Measurements from ENCODE around the gene KSR2. TPM values are rescaled to one million over a fixed set of nuclear protein-coding genes. Genes with fewer than 3 reads are reported as not detected.

Gene KSR2
- total and polyA plus RNA-seq, 2 of the 13 experiments (the other 11 are each of a cell fraction or from before 2014, with no cell fraction given): 0.02 TPM; not detected in 1

DNA sequence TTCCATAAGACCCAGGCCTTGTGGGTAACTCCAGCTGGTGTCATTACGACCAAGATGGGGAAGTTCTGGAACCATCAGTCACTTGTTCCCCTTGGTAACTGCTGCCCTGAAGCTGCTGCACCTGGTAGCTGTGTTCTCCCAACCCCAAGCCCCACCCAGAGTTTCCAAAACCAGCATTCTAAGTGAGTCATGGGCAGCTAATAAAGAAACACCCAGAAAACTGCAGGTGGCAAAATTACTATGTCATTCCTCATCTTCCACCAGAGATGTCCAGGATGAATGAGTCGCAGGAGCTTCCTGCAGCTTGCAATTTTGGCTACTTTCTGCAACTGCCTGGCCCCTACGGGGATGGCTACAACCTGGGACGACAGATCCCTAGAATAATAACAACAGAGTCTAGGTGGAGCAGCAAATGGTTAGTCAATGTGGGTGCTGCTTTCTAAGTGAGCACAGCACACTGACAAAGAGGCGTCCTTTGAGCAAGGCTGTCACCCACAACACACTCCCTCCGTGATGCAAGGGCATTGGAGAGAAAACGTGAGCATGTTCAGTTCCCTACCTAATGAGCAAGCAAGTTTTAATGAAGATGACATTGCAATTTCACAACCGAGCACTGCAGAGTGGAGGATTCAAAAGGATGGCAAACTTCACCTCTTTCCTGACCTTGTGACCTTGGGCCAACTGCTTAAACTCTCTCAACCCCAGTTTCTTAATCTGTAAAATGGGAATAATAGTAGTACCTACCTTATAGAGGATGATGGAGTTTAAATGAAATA, 306.0 kb downstream of the KSR2 start:
- no TSS peak for BruUV-seq (replicated peaks)
- CTCF ChIA-PET (ENCODE audit: low intra/inter-chr PET ratio, low total read pairs): no interaction called here
- no peak for DNase-seq (ENCODE audit: low spot score)
- in situ Hi-C loops (cut with HindIII; ENCODE audit: extremely low pct_ligation_motif_present, low pct_unique_long_range_greater_than_20kb) (no loop called here), intact Hi-C loops (cut with micrococcal nuclease; ENCODE audit: unreplicated experiment) (no loop called here)
- H3K4me3 ChIP-seq (replicated peaks in 1 of 3; ENCODE audit: insufficient read depth in 1 of 3, low read depth in 2 of 3, low read length in 3 of 3): no peak overlapping the region
- no peak overlapping the region for H3K27ac ChIP-seq (ENCODE audit: extremely low read length, insufficient read depth, low read length)
- H3K4me2 ChIP-seq (ENCODE audit: low read depth, low read length): no peak overlapping the region
- H3K9ac ChIP-seq (ENCODE audit: insufficient read depth, low read depth, low read length): no peak overlapping the region
- H3K27me3 ChIP-seq (ENCODE audit: control insufficient read depth in 1 of 2, insufficient read depth in 2 of 2, low read length in 2 of 2): peaks cover 0 to 18% of the 10 kb centered on the region in 2 experiments; a peak in 2 of 5 replicates
- H3K4me1 ChIP-seq (ENCODE audit: insufficient read depth, low read length): no peaks in the 10 kb centered on the region
- WGBS (ENCODE audit: low lambda C conversion rate): 3% methylated on average over 6 of the region's 8 CpGs
- POLR2A ChIA-PET: no interaction called here
- ATAC-seq: no peak
- FAIRE-seq: no peak
- no peaks in the 10 kb centered on the region for H4K20me1 ChIP-seq (ENCODE audit: insufficient read depth, low read length)
- TF ChIP-seq, protein P1, sequence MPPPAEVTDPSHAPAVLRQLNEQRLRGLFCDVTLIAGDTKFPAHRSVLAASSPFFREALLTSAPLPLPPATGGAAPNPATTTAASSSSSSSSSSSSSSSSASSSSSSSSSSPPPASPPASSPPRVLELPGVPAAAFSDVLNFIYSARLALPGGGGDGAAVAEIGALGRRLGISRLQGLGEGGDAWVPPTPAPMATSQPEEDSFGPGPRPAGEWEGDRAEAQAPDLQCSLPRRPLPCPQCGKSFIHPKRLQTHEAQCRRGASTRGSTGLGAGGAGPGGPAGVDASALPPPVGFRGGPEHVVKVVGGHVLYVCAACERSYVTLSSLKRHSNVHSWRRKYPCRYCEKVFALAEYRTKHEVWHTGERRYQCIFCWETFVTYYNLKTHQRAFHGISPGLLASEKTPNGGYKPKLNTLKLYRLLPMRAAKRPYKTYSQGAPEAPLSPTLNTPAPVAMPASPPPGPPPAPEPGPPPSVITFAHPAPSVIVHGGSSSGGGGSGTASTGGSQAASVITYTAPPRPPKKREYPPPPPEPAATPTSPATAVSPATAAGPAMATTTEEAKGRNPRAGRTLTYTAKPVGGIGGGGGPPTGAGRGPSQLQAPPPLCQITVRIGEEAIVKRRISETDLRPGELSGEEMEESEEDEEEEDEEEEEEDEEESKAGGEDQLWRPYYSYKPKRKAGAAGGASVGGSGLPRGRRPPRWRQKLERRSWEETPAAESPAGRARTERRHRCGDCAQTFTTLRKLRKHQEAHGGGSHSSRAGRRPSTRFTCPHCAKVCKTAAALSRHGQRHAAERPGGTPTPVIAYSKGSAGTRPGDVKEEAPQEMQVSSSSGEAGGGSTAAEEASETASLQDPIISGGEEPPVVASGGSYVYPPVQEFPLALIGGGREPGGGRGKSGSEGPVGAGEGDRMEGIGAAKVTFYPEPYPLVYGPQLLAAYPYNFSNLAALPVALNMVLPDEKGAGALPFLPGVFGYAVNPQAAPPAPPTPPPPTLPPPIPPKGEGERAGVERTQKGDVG (CRISPR knock-in tag; IDR thresholded peaks at IDR 0.05; ENCODE audit: borderline replicate concordance): no peak
- TF ChIP-seq PITX1 (CRISPR knock-in tag; IDR thresholded peaks at IDR 0.05) (no peak), HMG20A (CRISPR knock-in tag; IDR thresholded peaks at IDR 0.05; ENCODE audit: borderline replicate concordance) (no peak), TBP (CRISPR knock-in tag; IDR thresholded peaks at IDR 0.05) (no peak), ZNF615 (CRISPR knock-in tag; IDR thresholded peaks at IDR 0.05; ENCODE audit: borderline replicate concordance) (no peak), REL (CRISPR knock-in tag; conservative IDR thresholded peaks at IDR 0.05) (no peak)
- no peaks in the 10 kb centered on the region for H3K9me3 ChIP-seq (ENCODE audit: low read length)
- no peak overlapping the region for H2AFZ ChIP-seq (ENCODE audit: low read length)
- H3K36me3 ChIP-seq (replicated peaks in 1 of 2; ENCODE audit: control insufficient read depth in 1 of 2, insufficient read depth in 2 of 2, low read length in 2 of 2): no peaks in the 10 kb centered on the region
- H3K79me2 ChIP-seq (ENCODE audit: insufficient read depth, low read length): no peaks in the 10 kb centered on the region

All from HepG2 (cell line).